Mesenteric fat pad (tissue), 1 donor: ENCODE results near the gene ENPP7. TPM values are rescaled to one million over a fixed set of nuclear protein-coding genes. Genes with fewer than 3 reads are reported as not detected.

Experiments used
- DNase-seq: peaks from one replicate; pipeline ENCODE4 v3.0.0-alpha.2; 2020; ENCODE audit warnings: low spot score
- total RNA-seq: library from RNA; stranded (reverse); fragmentation: NEBNext Ultra II Directional; extraction: Animal tissue kit (Norgen Biotek cat#: 25700); gene quantifications from one replicate; pipeline ENCODE4 v1.2.1, GENCODE V29; 2021
- donor health status: DM: yes; HTN: yes; CAD: no.

The ENPP7 gene
- total RNA-seq, 1 donor from 2014 or later, result 0.26 TPM

- no peak for DNase-seq
These were observed 28.1 kb upstream of the ENPP7 start for GRCh38 chr17:79702550-79703236.

- no peak for DNase-seq
These were observed 26.1 kb upstream of the ENPP7 start for GRCh38 chr17:79704691-79705090.

DNA sequence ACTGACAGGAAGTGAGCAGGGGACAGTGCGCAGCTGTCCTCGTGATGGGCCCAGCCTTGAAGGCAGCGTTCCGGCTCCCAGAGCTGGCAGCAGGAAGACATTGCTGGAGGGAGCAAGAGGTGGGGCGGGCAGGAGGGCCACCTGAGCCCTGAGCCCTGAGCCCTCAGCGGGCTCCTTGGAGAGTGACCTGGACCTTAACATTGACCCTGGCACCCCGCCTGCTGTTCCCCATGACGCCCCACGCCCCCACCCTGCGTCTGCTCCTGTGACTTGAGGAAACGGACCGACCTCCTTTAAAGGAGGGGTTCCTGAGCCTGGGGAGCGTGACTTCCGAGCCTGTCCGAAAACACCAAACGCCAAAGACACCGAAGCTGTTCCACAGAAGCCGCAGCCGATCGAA, 25.1 kb upstream of the ENPP7 start:
- DNase-seq, result no peak

DNA sequence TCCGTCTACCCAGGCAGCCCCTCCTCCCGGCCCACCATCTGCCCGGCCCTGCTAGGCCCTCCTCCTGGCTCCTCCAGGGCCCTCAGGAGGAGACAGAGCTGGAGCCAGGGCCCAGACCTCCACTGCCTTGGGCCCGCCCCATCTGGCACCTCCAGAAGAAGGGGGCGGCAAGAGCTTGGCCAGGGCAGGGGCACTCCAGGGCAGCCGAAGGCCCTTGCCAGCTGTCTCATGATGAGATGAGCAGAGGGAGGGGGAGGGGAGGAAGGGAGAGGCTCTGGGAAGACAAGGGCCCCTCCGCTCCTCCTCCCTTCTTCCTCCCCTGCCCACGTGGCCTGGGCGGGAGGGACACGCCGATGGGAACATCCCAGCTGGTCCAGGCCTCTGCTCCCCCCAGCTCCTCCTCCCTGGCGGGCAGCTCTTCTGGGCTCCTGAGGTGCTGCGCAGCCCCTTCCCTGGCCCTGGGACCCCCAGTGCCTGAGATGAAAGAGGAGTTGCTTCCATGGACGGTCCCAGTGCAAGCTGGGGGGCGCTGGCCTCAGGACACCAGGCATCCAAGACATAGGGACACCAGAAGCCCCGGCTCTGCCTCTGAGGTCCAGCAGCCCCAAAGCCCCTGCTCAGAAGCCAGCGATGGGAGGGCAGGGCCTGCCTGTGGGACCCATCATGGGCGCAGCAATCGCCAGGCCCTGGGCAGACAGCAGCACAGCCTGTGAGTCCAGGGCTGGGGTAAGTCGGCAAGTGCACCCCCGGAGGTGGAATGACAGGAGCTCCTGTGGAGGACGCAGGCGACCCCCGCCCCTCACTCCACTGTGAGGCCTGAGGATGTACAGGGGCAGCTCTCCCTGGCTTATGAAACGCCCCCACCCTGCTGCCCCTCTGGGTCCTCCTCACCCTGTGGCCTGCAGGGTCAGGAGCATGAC, 23.6 kb upstream of the ENPP7 start:
- DNase-seq, result no peak

- no peak for DNase-seq
These were observed 22.5 kb upstream of the ENPP7 start for GRCh38 chr17:79707931-79708891.

DNA sequence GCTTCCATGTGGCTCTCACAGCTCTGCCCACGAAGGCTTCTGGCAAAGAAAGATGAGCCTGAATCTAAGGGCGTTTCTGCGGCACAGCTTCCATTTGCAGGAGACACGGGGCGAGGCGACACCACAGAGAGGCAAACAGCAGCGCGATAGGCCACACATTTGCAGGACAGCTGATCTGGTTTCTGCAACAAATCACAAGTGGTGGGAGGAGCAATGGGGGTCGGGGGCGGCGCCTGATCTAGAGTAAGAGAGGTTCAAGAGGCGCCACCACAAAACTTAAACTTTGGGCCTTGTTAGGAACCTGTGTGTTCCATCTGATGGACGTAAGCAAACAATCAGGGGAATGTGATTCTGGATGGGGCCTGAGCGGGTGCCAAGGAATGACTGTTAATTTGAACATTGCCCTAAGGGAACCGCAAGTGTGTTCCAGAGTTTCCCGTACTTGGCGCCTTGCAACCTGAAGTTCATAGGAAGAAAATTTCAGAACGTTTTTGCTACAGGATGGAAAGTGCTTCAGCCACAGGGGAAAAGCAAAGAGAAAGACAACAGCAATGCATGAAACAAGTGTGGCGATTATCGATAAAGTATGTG, 18.9 kb upstream of the ENPP7 start:
- no peak for DNase-seq

- no peak for DNase-seq
These were observed 17.4 kb upstream of the ENPP7 start for GRCh38 chr17:79713391-79713790.

- no peak for DNase-seq
These were observed 16.3 kb upstream of the ENPP7 start for GRCh38 chr17:79714176-79715097.

DNA sequence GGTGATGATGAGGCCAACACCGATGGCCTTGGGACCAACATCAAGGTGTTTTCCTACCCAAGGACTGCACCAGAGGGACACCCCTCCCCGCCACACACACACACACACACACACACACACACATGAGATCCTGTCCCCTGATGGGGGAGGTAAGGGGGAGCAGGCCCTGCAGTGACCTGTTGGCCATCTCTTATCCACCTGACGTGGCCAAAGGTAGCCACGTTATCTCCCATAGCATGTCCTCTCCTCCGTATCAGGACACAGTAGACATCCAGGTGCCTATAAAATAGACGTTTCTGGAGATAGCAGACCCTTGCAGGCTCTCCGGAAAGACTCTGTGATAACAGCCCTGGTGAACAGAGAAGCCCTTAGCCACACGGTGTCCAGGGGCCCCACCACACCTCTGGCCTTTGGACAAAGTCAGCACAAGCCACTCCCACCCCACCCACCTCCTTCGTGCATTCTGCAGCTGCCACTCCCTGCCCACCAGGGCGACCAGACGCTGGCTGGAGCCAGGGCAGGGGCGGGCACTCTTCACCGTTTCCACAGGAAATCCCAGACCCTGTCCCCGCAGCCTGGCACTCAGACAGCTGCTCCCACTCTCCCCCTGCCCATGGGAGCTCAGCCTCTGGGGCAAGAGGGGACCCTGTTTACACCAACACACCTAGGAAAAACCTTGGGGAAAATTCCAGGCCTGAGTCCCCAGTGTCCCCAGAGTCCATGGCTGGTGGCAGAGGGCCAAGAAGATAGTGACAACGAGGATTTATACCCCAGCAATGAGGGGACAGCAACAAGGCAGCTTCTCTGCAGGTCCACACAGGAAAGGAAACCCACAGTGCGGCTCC, 15.4 kb upstream of the ENPP7 start:
- DNase-seq, result no peak

DNA sequence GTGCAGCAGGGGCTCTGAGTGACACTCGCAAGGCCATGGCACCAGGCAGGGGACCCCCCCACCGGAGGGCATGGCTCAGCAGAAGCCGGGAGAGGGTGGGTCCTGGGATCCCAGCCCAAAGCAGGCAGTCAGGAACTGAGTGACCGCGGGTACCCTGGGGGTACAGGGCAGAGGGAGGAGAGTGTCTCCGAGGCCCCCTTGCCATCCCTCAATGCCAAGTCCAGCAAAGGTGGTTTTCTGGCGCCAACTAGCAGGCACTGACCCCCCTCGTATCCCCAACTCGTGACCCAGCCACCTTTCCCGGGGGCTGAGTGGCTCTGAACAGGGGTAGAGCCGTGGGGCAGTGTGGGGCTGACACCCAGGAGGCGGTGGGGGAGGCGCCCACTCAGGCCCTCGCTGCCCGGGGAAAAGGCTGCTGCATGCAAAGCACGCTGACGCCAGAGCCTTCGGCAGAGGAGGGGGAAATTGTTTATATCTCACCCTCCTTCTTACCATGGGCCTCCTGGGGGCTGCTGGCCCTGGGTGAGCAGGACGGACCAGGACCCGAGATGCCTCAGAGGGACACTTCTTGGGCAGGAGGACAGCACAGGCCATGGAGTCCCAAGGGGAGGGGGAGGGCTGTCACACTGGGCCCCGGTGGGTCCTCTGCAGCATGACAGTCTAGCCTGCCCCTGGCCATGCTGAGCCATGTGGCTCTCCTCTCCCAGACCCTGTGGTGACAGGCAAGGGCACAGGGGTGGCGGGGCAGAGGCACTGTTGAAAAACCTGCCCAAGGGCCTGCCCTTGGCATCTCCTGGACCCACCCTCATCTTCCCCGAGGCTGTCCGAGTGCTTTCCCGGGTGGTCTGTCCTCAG, 14.6 kb upstream of the ENPP7 start:
- DNase-seq, result no peak

- no peak for DNase-seq
These were observed 9.9 kb upstream of the ENPP7 start for GRCh38 chr17:79720705-79721292.

GRCh38 chr17:79721993-79722671, 8.6 kb upstream of the ENPP7 start:
- DNase-seq, result no peak

- no peak for DNase-seq
These were observed 8.0 kb upstream of the ENPP7 start for GRCh38 chr17:79722787-79723186.

- DNase-seq, result no peak
These were observed 2.4 kb upstream of the ENPP7 start for GRCh38 chr17:79728169-79728907.

DNA sequence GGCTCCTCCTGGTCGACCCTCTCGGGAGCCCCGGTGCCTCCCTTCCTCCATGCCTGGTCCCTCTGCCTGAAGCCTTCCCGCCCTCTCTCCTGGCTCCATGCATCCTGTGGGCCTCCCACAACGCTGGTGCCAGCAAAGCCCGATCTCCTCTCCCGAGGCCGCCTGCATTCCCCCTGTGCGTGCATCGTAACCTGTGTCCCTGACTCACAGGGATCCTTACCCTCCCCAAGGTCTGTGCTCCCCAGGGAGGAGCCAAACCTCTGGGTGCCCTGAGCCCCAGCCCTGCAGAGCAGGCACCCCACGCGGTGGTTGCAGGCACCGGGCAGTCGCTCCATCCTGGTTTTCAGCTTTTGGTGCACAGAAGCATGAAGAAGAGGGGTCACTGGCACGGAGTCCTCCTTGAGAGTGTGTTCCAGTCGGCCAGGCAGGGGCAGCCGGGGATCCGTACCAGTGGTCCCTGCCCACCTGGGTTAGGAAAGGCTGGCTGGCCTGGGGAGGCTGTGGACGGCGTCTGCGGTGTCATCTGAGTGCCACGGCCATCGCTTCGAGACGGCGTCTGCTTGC, 1.8 kb upstream of the ENPP7 start:
- no peak for DNase-seq

DNA sequence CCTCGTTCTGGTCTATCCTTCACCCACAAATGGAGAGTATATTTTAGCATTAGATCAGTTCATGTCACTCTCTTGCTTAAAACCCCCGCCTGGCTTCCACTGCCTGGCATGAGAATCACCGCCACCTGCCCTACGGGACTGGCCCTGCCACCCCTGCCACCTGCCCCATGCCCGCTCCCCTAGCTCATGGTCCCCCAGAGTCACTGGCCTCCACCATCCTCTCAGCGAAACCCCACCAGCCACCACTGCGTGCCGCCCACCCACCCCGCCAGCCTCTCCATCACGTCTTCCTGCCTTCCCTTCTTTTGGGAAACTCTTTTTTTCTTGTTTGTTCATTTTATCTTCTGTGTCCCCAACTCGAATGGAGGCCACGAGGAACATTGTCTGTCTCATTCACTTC, 982 bp upstream of the ENPP7 start:
- DNase-seq, result no peak
